ENCODE measurements around the gene KIF7. TPM values are rescaled to one million over a fixed set of nuclear protein-coding genes. Genes with fewer than 3 reads are reported as not detected.
A peak's percentile ranks its signal among the peaks of the same experiment; 100 is the strongest.

KIF7 gene
- total RNA-seq, 4 donors from 2014 or later: 17.0 to 26.3 (median 18.3) TPM

DNA sequence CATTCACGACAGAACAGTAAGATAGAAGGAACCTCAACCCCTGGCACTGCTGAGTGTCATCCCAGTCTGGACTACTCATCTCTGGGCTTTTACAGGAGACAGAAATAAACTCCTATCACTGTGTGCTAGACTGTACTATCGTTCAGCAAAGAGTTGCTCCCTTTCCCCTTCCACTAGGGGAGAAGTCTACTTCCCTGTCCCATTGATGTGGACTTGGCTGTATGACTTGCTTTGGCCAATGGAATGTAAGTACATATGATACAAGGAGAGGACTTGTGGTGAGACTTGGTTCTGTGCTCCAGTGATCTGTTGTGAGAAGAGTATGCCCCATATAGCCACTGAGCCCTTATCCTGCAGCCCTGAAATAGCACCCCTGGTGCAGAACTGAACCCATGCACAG is 5.3 kb upstream of the KIF7 start:
- Histone ChIP-seq H3K4me3 (no peak overlapping the region), H3K36me3 (no peaks in the 10 kb centered on the region), H3K9me3 (no peaks in the 10 kb centered on the region), H3K27me3 (no peaks in the 10 kb centered on the region), H3K4me1 (peaks cover 0 to 25% (median 6%) of the 10 kb centered on the region in 3 donors), H3K27ac (no peak overlapping the region)
- TF ChIP-seq EP300 (IDR thresholded peaks at IDR 0.05) (no peak), POLR2A (IDR thresholded peaks at IDR 0.05) (no peak), POLR2AphosphoS5 (IDR thresholded peaks at IDR 0.05) (no peak)
- TF ChIP-seq, protein P1, sequence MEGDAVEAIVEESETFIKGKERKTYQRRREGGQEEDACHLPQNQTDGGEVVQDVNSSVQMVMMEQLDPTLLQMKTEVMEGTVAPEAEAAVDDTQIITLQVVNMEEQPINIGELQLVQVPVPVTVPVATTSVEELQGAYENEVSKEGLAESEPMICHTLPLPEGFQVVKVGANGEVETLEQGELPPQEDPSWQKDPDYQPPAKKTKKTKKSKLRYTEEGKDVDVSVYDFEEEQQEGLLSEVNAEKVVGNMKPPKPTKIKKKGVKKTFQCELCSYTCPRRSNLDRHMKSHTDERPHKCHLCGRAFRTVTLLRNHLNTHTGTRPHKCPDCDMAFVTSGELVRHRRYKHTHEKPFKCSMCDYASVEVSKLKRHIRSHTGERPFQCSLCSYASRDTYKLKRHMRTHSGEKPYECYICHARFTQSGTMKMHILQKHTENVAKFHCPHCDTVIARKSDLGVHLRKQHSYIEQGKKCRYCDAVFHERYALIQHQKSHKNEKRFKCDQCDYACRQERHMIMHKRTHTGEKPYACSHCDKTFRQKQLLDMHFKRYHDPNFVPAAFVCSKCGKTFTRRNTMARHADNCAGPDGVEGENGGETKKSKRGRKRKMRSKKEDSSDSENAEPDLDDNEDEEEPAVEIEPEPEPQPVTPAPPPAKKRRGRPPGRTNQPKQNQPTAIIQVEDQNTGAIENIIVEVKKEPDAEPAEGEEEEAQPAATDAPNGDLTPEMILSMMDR (IDR thresholded peaks at IDR 0.05): no peak
- 71 to 80% methylated on average over 1 to 2 of the region's 2 CpGs for whole genome bisulfite sequencing, 2 donors (ENCODE audit: low coverage in 1 of 2)
- no peak for ATAC-seq

DNA sequence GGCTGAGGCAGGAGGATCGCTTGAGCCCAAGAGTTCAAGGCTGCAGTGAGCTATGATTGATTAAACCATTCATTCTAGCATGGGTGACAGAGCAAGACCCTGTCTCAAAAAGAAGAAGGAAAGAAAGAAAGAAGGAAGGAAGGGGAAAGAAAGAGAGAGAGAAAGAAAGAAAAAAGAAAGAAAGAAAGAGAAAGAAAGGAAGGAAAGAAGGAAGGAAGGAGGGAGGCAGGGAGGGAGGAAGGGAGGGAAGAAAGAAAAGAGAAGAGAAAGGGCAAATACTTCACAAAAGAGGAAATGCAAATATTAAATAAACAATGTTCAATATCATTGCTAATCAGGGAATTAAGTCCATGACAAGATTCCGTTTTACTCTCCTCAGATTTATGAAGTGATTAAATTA is 4.0 kb upstream of the KIF7 start:
- no peak overlapping the region for H3K4me3 ChIP-seq
- TF ChIP-seq POLR2AphosphoS5 (IDR thresholded peaks at IDR 0.05) (no peak), POLR2A (IDR thresholded peaks at IDR 0.05) (no peak), EP300 (IDR thresholded peaks at IDR 0.05) (no peak)
- TF ChIP-seq, protein P1 (IDR thresholded peaks at IDR 0.05): no peak
- H3K27me3 ChIP-seq: no peaks in the 10 kb centered on the region
- H3K36me3 ChIP-seq: no peaks in the 10 kb centered on the region
- H3K9me3 ChIP-seq: no peaks in the 10 kb centered on the region
- ATAC-seq: no peak
- no peak overlapping the region for H3K27ac ChIP-seq
- 80 to 91% methylated on average over 2 of the region's 2 CpGs for WGBS, 2 donors (ENCODE audit: low coverage in 1 of 2)
- peaks cover 0 to 27% (median 0%) of the 10 kb centered on the region in 3 donors for H3K4me1 ChIP-seq

DNA sequence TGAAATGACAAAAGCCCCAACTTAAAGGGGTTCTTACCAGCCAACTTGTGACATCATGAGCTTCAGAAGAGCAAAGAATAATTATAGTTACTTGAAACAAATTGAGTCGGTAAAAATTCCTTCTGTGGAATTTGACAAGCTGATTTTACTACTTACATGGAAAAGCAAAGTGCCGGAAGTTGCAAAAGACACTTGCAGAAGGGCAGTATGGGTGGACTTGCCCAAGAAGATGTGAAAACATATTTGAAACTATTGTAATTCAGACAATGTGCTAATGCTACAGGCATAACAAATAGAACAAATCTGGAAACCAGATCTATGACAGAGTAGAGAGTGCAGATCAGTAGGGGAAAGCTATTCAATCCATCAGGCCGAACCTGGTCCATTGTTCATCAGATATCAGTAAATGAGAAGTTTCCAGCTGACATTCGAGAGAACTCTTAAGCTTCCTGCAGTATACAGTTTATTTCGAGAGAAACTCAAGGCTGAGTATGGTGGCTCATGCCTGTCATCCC is 2.5 kb upstream of the KIF7 start:
- Histone ChIP-seq H3K9me3 (no peaks in the 10 kb centered on the region), H3K27ac (no peak overlapping the region), H3K4me1 (peaks cover 0 to 37% (median 0%) of the 10 kb centered on the region in 3 donors), H3K27me3 (no peaks in the 10 kb centered on the region), H3K36me3 (no peaks in the 10 kb centered on the region), H3K4me3 (no peak overlapping the region)
- WGBS, 2 donors (ENCODE audit: low coverage in 1 of 2): 85 to 91% methylated on average over 5 of the region's 5 CpGs
- no peak for ATAC-seq
- TF ChIP-seq POLR2A (IDR thresholded peaks at IDR 0.05) (no peak), EP300 (IDR thresholded peaks at IDR 0.05) (no peak), POLR2AphosphoS5 (IDR thresholded peaks at IDR 0.05) (no peak)
- TF ChIP-seq, protein P1 (IDR thresholded peaks at IDR 0.05): no peak

DNA sequence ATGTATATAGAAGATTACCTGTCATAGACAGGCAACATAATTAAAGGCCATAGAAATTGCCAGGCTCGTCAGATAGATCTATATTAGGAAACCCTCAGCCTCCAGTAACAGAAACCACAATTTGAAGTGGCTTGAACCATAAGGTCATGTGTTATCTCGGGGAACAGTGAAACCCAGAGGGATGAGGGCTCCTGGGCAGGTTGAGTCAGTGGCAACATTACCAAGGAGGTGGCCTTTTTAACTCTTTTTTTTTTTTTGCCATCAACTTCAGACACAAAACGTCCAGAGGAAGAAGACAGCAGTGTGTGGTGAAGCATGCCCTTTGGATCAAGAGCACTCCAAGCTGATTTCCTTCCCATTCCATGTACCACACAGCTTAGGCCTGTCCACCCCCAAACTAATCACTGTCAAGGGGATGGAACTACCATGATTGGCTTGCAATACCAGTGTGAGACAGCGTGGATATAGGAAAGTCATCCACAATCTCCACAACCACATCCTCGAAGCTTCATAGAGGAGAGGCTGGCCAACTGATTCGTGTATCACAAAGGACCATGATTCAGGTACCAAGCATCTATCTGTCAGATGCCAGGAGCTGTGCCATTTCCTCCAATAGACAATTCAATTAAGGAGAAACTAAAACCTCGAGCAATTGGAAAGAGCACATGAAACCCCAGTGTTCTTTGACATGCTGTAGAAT is 999 bp upstream of the KIF7 start:
- WGBS, 2 donors (ENCODE audit: low coverage in 1 of 2): 54 to 56% methylated on average over 3 to 4 of the region's 7 CpGs

More for the DNA sequence above, 999 bp upstream of the KIF7 start:
- H3K4me3 ChIP-seq: no peak overlapping the region
- no peaks in the 10 kb centered on the region for H3K9me3 ChIP-seq
- peaks cover 0 to 13% of the 10 kb centered on the region in 2 donors for H3K36me3 ChIP-seq
- H3K27ac ChIP-seq: peak overlapping the region in 3 of 4 donors; percentile 79 to 88 (median 82)
- TF ChIP-seq, protein P1 (IDR thresholded peaks at IDR 0.05): no peak
- TF ChIP-seq POLR2AphosphoS5 (IDR thresholded peaks at IDR 0.05) (no peak), POLR2A (IDR thresholded peaks at IDR 0.05) (no peak), EP300 (IDR thresholded peaks at IDR 0.05) (no peak)
- no peak for ATAC-seq
- H3K27me3 ChIP-seq: no peaks in the 10 kb centered on the region
- peaks cover 0 to 33% (median 0%) of the 10 kb centered on the region in 3 donors for H3K4me1 ChIP-seq
